H1 (cell line): ENCODE results near the gene ANKRD50. TPM values are rescaled to one million over a fixed set of nuclear protein-coding genes. Genes with fewer than 3 reads are reported as not detected.

Source experiments
- CTCF ChIA-PET: fragments of 300-600 bp; sonication (Branson Sonifier 250); formaldehyde crosslinking; loops from one replicate; lab custom pipeline; 2021; ENCODE audit not compliant: partially characterized antibody; lab: Charles Lee
- POLR2A ChIA-PET: fragments of 300-600 bp; sonication (Branson Sonifier 250); formaldehyde crosslinking; loops from one replicate; lab custom pipeline; 2021; ENCODE audit warnings: inconsistent platforms; ENCODE audit not compliant: partially characterized antibody; lab: Charles Lee
- DNase-seq, 2 experiments: peaks; one replicate each; pipeline versions ENCODE4 v3.0.0 to v3.0.0-alpha.2; 2010 to 2022; ENCODE audit warnings: low spot score in 2 of 2, low read depth in 1 of 2, mixed read lengths in 1 of 2
- FAIRE-seq: peaks from 2 replicates; lab custom pipeline; 2011; peaks lifted over from hg19 to GRCh38; lab: Jason Lieb, UNC
- H2AFZ ChIP-seq: 2 replicates; pipeline ENCODE4 v1.8.1; 2012; ENCODE audit warnings: low read length, inconsistent platforms
- H2AK5ac ChIP-seq: 2 replicates; pipeline ENCODE4 v1.6.1; 2013; ENCODE audit warnings: low read depth, low read length
- H2BK120ac ChIP-seq: replicated peaks from 2 replicates; pipeline ENCODE3; 2013; ENCODE audit warnings: low read depth, low read length, inconsistent platforms
- H2BK12ac ChIP-seq: 2 replicates; pipeline ENCODE4 v1.6.1; 2013; ENCODE audit warnings: low read depth, low read length
- H2BK15ac ChIP-seq: 2 replicates; pipeline ENCODE4 v1.6.1; 2013; ENCODE audit warnings: low read length
- H2BK20ac ChIP-seq: 2 replicates; pipeline ENCODE4 v1.6.1; 2013; ENCODE audit warnings: low read length
- H2BK5ac ChIP-seq: 2 replicates; pipeline ENCODE4 v1.6.1; 2013; ENCODE audit warnings: low read depth, low read length
- H3K14ac ChIP-seq: 2 replicates; pipeline ENCODE4 v1.6.1; 2013; ENCODE audit warnings: inconsistent platforms; ENCODE audit not compliant: insufficient read length
- H3K18ac ChIP-seq: 2 replicates; pipeline ENCODE4 v1.6.1; 2013; ENCODE audit warnings: low read length; ENCODE audit errors: extremely low read depth
- H3K23ac ChIP-seq: 2 replicates; pipeline ENCODE4 v1.6.1; 2013; ENCODE audit warnings: inconsistent platforms; ENCODE audit not compliant: insufficient read length
- H3K23me2 ChIP-seq: 2 replicates; pipeline ENCODE4 v1.6.1; 2013; ENCODE audit warnings: low read depth, low read length
- H3K27ac ChIP-seq: 2 replicates; pipeline ENCODE4 v1.6.1; 2011; ENCODE audit warnings: low read depth, low read length, inconsistent platforms
- H3K27me3 ChIP-seq, 4 experiments: replicated peaks in 1 of 4; 1 replicate in 1 of 4; 2 replicates in 3 of 4; pipeline versions ENCODE4 v1.6.1 to v1.8.1; 2011 to 2013; ENCODE audit warnings: low read length in 3 of 4, mild to moderate bottlenecking in 3 of 4, inconsistent platforms in 2 of 4, mixed read lengths in 2 of 4, moderate library complexity in 1 of 4; ENCODE audit not compliant: control insufficient read depth in 3 of 4, insufficient read depth in 3 of 4; ENCODE audit errors: extremely low read depth in 1 of 4
- H3K36me3 ChIP-seq, 4 experiments: 2 replicates each; pipeline versions ENCODE4 v1.6.1 to v1.8.1; 2011 to 2013; ENCODE audit warnings: mild to moderate bottlenecking in 4 of 4, low read length in 3 of 4, moderate library complexity in 2 of 4, control low read depth in 1 of 4, inconsistent platforms in 1 of 4; ENCODE audit not compliant: insufficient read depth in 4 of 4, control insufficient read depth in 2 of 4
- H3K4ac ChIP-seq: replicated peaks from 2 replicates; pipeline ENCODE3; 2013; ENCODE audit warnings: low read length, low read depth, mixed read lengths, inconsistent platforms; ENCODE audit not compliant: insufficient read length
- H3K4me1 ChIP-seq, 4 experiments: replicated peaks in 1 of 4; 1 replicate in 1 of 4; 2 replicates in 3 of 4; pipeline versions ENCODE4 v1.6.1 to v1.8.1; 2011 to 2013; ENCODE audit warnings: low read length in 3 of 4, inconsistent platforms in 2 of 4, mixed read lengths in 1 of 4; ENCODE audit not compliant: insufficient read depth in 4 of 4, control insufficient read depth in 3 of 4
- H3K4me2 ChIP-seq, 2 experiments: 2 replicates each; pipeline versions ENCODE4 v1.6.1 to v1.8.1; 2011 to 2013; ENCODE audit warnings: low read depth in 2 of 2, low read length in 2 of 2, control low read depth in 1 of 2, inconsistent platforms in 1 of 2, mild to moderate bottlenecking in 1 of 2; ENCODE audit not compliant: insufficient read depth in 1 of 2
- H3K4me3 ChIP-seq, 4 experiments: fragments of 200-600, 300-600 bp in 1 of 4; sonication (generic), shearing (Covaris generic), sonication (Bioruptor Twin) in 1 of 4; 2 replicates each; pipeline versions ENCODE4 v1.5.1 to v1.8.1; 2011 to 2016; ENCODE audit warnings: low read length in 4 of 4, low read depth in 3 of 4, control low read depth in 2 of 4, inconsistent platforms in 2 of 4, mild to moderate bottlenecking in 2 of 4, mixed read lengths in 1 of 4, moderate library complexity in 1 of 4; ENCODE audit not compliant: insufficient read depth in 2 of 4; ENCODE audit errors: extremely low read depth in 1 of 4
- H3K56ac ChIP-seq: replicated peaks from 2 replicates; pipeline ENCODE3; 2013; ENCODE audit warnings: low read depth, mild to moderate bottlenecking, mixed read lengths, low read length, inconsistent platforms; ENCODE audit not compliant: insufficient read length
- H3K79me1 ChIP-seq: 2 replicates; pipeline ENCODE4 v1.6.1; 2013; ENCODE audit warnings: low read depth, low read length, control low read depth
- H3K79me2 ChIP-seq, 2 experiments: 2 replicates each; pipeline versions ENCODE4 v1.6.1 to v1.8.1; 2012 to 2013; ENCODE audit warnings: low read length in 2 of 2, mild to moderate bottlenecking in 2 of 2, inconsistent platforms in 1 of 2; ENCODE audit not compliant: insufficient read depth in 2 of 2, control insufficient read depth in 1 of 2
- H3K9ac ChIP-seq, 4 experiments: replicated peaks in 1 of 4; 1 replicate in 1 of 4; 2 replicates in 3 of 4; pipeline versions ENCODE4 v1.6.1 to v1.8.1; 2011 to 2013; ENCODE audit warnings: low read depth in 3 of 4, low read length in 3 of 4, control low read depth in 2 of 4, mild to moderate bottlenecking in 2 of 4, moderate library complexity in 2 of 4, inconsistent platforms in 1 of 4; ENCODE audit errors: extremely low read depth in 1 of 4
- H3K9me3 ChIP-seq, 2 experiments: 2 replicates each; pipeline versions ENCODE4 v1.6.1 to v1.8.1; 2012 to 2013; ENCODE audit warnings: mild to moderate bottlenecking in 2 of 2, moderate library complexity in 2 of 2, control low read depth in 1 of 2, inconsistent platforms in 1 of 2, low read depth in 1 of 2, low read length in 1 of 2, mixed read lengths in 1 of 2; ENCODE audit not compliant: insufficient read depth in 2 of 2
- H4K20me1 ChIP-seq, 2 experiments: replicated peaks in 1 of 2; 2 replicates each; pipeline versions ENCODE3 to v1.8.1; 2011 to 2013; ENCODE audit warnings: inconsistent platforms in 2 of 2, low read length in 2 of 2, mild to moderate bottlenecking in 1 of 2; ENCODE audit not compliant: insufficient read depth in 2 of 2, control insufficient read depth in 1 of 2
- H4K5ac ChIP-seq: 2 replicates; pipeline ENCODE4 v1.6.1; 2013; ENCODE audit warnings: low read length, low read depth, mixed read lengths, inconsistent platforms; ENCODE audit not compliant: insufficient read length
- H4K8ac ChIP-seq: 2 replicates; pipeline ENCODE4 v1.8.0; 2013; ENCODE audit warnings: mild to moderate bottlenecking, moderate library complexity, low read length, inconsistent platforms; ENCODE audit not compliant: insufficient read depth; ENCODE audit errors: extremely low read depth
- H4K91ac ChIP-seq: replicated peaks from 2 replicates; pipeline ENCODE3; 2013; ENCODE audit warnings: low read length, mixed read lengths, inconsistent platforms; ENCODE audit not compliant: insufficient read length
- BCL11A ChIP-seq, 2 experiments: IDR thresholded peaks; one replicate each; pipeline ENCODE4 v1.6.1; 2011; ENCODE audit warnings: low read depth in 2 of 2, low read length in 2 of 2, mild to moderate bottlenecking in 2 of 2
- BRCA1 ChIP-seq: IDR thresholded peaks from 2 replicates; pipeline ENCODE4 v1.6.1; 2012; ENCODE audit warnings: low read depth, low read length, improper control_type of control experiment
- CHD1 ChIP-seq: IDR thresholded peaks from 2 replicates; pipeline ENCODE4 v1.6.1; 2012; ENCODE audit warnings: low read depth, low read length, improper control_type of control experiment
- CTCF ChIP-seq, 3 experiments: IDR thresholded peaks; 1 replicate in 2 of 3; 2 replicates in 1 of 3; pipeline versions ENCODE4 v1.5.1 to v1.6.1; 2011; ENCODE audit warnings: low read length in 3 of 3, mild to moderate bottlenecking in 3 of 3, inconsistent platforms in 2 of 3, low read depth in 1 of 3, moderate library complexity in 1 of 3; ENCODE audit not compliant: insufficient read depth in 1 of 3; ENCODE audit errors: control extremely low read depth in 1 of 3
- EGR1 ChIP-seq: IDR thresholded peaks from 2 replicates; pipeline ENCODE4 v1.6.1; 2011; ENCODE audit warnings: low read depth, low read length, borderline replicate concordance
- GTF2F1 ChIP-seq: IDR thresholded peaks from 2 replicates; pipeline ENCODE4 v1.6.1; 2012; ENCODE audit warnings: low read depth, low read length, improper control_type of control experiment, borderline replicate concordance
- PHF8 ChIP-seq: fragments of 200-600 bp; sonication (generic); conservative IDR thresholded peaks from 2 replicates; pipeline ENCODE4 v1.7.1; 2012; ENCODE audit warnings: low read depth, mild to moderate bottlenecking, inconsistent platforms, low read length, moderate library complexity
- POLR2AphosphoS5 ChIP-seq: IDR thresholded peaks from 2 replicates; pipeline ENCODE4 v1.6.1; 2011; ENCODE audit warnings: low read depth, low read length
- POU5F1 ChIP-seq: IDR thresholded peaks from 2 replicates; pipeline ENCODE4 v1.6.1; 2011; ENCODE audit warnings: low read depth, mild to moderate bottlenecking, low read length, moderate library complexity
- RFX5 ChIP-seq: IDR thresholded peaks from 2 replicates; pipeline ENCODE4 v1.6.1; 2011; ENCODE audit warnings: low read depth, low read length, improper control_type of control experiment, borderline replicate concordance
- RXRA ChIP-seq: IDR thresholded peaks from 2 replicates; pipeline ENCODE4 v1.6.1; 2011; ENCODE audit warnings: low read depth, mild to moderate bottlenecking, low read length, moderate library complexity; ENCODE audit not compliant: insufficient read depth
- SP1 ChIP-seq: IDR thresholded peaks from 2 replicates; pipeline ENCODE4 v1.6.1; 2011; ENCODE audit warnings: low read depth, low read length
- ZNF274 ChIP-seq: IDR thresholded peaks from 2 replicates; pipeline ENCODE4 v1.7.0; 2012; ENCODE audit warnings: low read length, borderline replicate concordance; ENCODE audit errors: extremely low read depth
- WGBS, 2 experiments: shearing (Covaris generic) in 1 of 2; methylation state at CpG; one replicate each; pipeline versions ENCODE4 v1.1.6 to v1.1.7; 2013 to 2015; ENCODE audit warnings: low lambda C conversion rate in 2 of 2, mixed read lengths in 2 of 2, inconsistent platforms in 1 of 2, low coverage in 1 of 2, missing lambda C conversion rate in 1 of 2; ENCODE audit not compliant: insufficient replicate concordance in 2 of 2, insufficient coverage in 1 of 2, insufficient read length in 1 of 2; ENCODE audit errors: extremely low coverage in 1 of 2, missing lambda C conversion rate in 1 of 2; 5-methylcytosine and 5-hydroxymethylcytosine counted together
- polyA plus RNA-seq, 7 experiments: library from polyadenylated mRNA; depleted of rRNA in 3 of 7; stranded (reverse) in 5 of 7; unstranded in 2 of 7; fragments of >200 nt in 5 of 7; fragments of 200-250 nt in 2 of 7; gene quantifications; 1 replicate in 5 of 7; 2 replicates in 1 of 7; 4 replicates in 1 of 7; pipeline versions ENCODE4 v1.2.1 to v1.2.3, GENCODE V29; 2011 to 2013; ENCODE audit warnings: missing spikeins in 2 of 7, mixed read lengths in 2 of 7
- total RNA-seq: library from RNA; stranded (reverse); fragmentation: NEBNext Ultra II Directional; extraction: Animal tissue kit (Norgen Biotek cat#: 25700); gene quantifications from 2 replicates; pipeline ENCODE4 v1.2.1, GENCODE V29; 2021

ANKRD50 gene
- total and polyA plus RNA-seq, 2 of the 8 experiments (the other 6 are each of a cell fraction or from before 2014, with no cell fraction given), result 8.5 to 25.0 TPM

DNA sequence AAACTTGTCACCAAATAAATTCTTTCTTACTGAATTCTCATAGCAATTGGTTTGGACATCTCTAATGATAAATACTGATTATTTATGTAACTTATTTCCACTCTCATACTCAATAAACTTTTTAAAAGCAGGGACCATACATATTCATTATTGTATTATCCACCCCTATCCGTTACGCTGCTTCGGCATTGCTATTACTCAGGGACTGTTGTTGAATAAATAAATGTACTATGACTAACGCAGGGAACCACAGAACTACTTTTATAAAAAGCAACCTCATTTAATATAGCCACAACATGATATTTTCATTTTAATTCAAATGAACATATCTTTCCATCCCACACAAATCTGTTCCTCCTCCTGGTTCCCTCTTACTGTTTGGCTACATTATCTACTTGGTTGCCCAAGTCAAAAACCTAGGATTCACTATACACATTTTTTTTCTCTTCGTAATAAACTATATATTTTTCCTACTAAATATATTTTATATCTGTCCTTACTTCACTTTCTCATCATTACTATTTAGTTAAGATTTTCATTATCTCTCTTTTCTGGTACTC, 14.9 kb upstream of the ANKRD50 start:
- Histone ChIP-seq H3K4ac (no peak overlapping the region), H3K36me3 (no peaks in the 10 kb centered on the region), H2BK120ac (no peak overlapping the region), H2AFZ (no peak overlapping the region), H2BK15ac (no peak overlapping the region), H2AK5ac (no peak overlapping the region), H2BK20ac (no peak overlapping the region), H3K4me2 (no peak overlapping the region), H3K79me1 (no peaks in the 10 kb centered on the region), H2BK5ac (no peak overlapping the region), H3K18ac (no peak overlapping the region), H3K4me3 (no peak overlapping the region), H3K79me2 (no peaks in the 10 kb centered on the region), H3K4me1 (no peaks in the 10 kb centered on the region), H3K56ac (no peak overlapping the region), H3K14ac (no peak overlapping the region), H3K27me3 (no peaks in the 10 kb centered on the region), H4K5ac (no peak overlapping the region), H4K20me1 (no peaks in the 10 kb centered on the region), H3K23ac (no peak overlapping the region), H4K8ac (no peak overlapping the region), H2BK12ac (no peak overlapping the region), H3K23me2 (no peaks in the 10 kb centered on the region), H3K27ac (no peak overlapping the region), H4K91ac (no peak overlapping the region), H3K9me3 (no peaks in the 10 kb centered on the region), H3K9ac (no peak overlapping the region)
- DNase-seq (no peak), FAIRE-seq (no peak)
- WGBS, 2 experiments, result 92 to 100% methylated on average over 1 to 5 of the region's 5 CpGs
- ChIA-PET POLR2A (no interaction called here), CTCF (no interaction called here)
- TF ChIP-seq EGR1 (no peak), POU5F1 (no peak), PHF8 (no peak), RFX5 (no peak), POLR2AphosphoS5 (no peak), BCL11A (IDR thresholded peaks at IDR 0.05; ENCODE audit: low read depth in 2 of 2, low read length in 2 of 2) (no peak), GTF2F1 (no peak), CHD1 (no peak), CTCF (IDR thresholded peaks at IDR 0.05; ENCODE audit: control extremely low read depth in 1 of 3, insufficient read depth in 1 of 3, low read depth in 1 of 3, low read length in 3 of 3) (no peak), RXRA (no peak), BRCA1 (no peak), SP1 (no peak), ZNF274 (no peak)
